Measurements from ENCODE around the gene ZNF697.

ZNF697 gene

DNA sequence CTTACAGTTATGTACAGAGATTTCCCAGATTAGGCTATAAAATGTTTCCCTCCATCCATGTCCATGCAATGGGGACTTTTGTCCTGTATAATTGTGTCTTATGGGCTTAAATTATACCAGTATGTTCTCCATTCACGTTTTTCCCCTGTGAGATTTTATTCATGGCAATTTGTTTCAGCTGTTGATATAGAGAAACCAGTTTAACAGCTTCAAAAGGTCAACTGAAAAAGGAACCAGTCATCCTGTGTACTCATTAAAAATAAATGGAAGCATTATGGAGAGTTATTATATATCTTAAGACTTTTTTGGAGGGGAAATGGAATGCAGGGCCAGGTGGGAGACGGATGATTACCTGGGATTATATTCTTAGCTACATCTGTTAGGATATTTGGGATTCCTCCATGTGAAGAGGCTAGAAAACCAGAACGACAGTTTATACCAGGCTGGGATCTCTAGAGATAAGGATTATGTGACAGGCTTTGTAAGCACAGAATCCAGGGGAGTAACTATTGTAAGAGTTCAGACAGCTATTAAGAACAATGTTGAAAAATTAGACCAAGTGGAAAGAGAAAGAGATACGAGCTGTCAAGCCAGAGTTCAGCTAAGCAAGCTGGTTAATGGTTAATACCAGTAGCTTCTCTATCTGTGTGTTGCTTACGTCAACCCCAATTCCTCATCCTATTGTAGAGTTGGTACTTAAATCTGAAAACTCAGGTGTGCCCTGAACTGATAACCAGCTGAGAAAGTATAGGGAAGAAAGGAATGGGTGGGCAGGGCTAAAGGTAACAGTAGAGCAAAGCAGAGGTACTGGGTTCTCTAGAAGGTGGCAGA, 12.4 kb upstream of the ZNF697 start:
- DNase-seq = no peak

DNA sequence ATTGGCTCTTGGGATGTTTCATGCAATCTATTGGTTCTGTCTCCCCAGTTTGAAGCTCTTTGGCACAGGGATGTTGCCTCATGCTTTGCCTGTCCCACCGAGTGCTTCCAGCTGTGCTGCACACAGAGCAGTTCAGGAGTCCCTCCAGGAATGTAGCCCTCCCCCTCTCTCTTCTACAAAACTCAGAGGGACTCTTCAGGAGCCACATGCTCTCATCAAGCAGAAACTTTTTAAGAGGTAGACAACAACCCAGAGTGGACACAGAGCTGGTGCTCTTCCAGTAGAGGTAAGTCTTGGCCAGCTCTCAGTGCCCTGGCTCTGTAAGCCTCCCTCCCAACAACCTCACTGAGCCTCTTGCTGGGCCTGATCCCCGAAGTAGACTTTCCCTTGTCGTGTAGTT, 11.6 kb upstream of the ZNF697 start:
- DNase-seq = no peak

DNA sequence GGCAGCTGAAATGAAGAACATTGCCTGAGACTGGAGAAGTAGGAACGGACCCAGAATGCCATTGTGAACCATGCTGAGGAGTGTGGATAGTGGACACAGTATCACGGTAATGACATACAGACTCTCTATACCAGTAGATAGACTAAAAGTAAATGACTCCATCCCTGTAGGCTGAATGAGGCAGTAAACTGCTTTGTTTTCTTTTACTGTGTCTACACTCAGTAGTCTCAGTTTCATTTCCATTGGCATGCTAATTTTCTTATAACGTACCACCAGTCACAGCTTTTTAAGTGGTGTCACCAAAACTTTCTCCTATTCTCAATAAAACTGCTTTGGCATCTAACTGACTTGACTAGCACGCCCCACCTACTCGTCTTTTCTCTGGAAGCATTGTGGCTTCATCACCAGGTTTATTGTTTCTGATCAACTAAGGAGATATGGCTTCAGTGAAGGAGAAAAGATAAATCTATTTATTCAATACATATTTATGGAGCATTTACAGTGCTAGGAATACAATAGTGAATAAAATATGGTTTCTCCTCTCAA, 8.4 kb upstream of the ZNF697 start:
- no peak for DNase-seq

DNA sequence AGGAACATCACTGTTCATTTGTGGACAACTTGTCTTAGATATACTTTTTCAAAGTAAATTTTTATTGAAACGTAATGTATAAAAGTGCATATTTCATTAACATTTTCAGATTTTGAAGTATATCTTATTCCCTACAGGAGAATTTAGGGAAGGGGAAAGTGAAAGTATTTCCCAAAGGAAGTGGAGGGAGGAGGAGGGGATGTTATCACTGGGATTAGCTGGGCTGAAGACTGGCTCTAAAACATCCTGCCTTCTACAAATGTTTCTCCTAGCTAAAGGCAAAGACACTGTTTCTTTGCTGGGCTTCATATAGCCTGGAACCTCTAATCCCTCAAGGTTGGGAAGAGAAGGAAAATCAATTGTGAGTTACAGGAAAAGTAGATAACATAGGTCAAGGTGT, 7.1 kb upstream of the ZNF697 start:
- DNase-seq = no peak

DNA sequence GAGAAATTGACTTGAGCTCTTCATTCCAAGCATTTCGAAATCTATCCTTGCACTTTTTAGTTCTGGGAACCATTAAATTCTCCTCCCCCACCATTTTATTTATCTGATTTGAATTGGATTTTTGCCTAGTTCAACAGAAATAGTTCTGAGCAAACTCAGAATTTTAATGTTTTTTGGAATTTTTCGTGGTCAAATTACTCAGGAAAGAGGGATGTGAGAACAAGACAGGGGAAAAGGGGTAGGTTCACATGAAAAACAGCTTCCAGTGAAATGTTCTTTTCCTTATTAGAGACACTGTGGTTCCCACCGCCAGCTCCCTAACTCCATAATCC, 5.7 kb upstream of the ZNF697 start:
- no peak for DNase-seq

DNA sequence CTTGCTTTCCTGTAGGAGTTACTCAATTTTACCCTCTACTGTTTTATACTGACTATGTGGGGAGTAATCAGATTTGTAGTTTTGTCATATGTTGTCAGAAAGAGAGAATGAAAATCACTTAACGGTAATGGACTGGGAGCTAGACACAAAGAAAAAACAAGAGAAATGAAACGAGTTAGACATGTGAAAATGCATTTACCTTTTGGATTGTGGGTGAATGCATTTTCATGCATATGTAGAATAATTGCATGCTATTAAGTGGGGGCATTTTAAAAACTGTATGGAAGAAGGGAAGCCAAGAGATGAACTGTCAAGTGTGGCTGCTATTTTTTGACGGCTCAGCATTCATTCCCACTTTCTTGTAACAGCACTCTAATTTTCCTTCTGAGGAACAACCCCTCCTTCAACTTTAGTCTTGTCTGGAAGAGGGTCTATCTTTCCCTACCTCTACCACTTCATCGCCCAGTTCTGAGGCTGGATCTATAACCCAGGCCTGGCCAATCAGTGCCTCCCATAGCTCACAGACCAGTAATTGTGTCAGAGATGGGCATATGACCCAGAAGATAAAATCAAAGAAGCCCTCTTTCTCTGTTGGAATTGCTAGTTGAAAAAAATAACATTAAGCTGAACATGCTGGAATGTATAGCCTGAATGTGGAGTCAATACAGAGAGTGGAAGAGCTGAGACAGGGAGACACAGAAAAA, 5.2 kb upstream of the ZNF697 start:
- DNase-seq = no peak

DNA sequence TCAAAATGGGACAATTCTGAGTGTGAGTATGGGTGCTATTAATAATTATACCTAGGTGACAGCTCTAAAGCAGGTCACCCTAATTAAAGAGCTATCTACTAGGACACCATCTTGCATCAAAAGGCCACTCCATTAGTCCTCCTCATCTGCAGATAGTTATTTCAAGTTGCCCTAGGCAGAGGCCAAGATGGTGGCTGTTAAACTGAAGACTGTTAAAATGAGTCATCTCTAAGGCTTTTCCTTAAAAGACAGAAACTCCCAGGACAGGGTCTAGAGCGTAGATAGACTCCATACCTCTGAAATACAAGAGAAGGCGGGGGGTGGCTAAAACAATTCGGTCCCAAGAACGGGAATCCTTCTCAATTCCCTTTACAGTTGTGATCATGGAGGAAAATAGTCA, 4.5 kb upstream of the ZNF697 start:
- DNase-seq = no peak

DNA sequence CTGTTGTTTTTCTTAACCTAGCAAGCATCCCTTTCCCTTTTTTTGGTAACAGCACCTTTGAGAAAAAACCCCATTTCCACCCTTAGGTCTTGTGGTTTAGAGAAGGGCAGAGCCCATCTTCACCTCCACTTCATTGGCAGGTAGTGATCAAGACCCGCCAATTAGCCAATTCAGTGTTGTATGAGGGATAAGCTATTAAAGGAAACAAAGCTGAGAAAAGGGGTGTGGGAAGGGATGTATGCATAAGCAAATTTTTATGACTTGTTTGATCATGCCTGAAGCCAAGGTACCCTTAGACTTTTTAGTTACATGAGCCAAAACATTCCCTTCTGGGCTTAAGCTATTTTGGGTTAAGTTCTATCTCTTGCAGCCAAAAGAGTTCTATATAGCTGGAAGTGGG, 3.6 kb upstream of the ZNF697 start:
- no peak for DNase-seq

DNA sequence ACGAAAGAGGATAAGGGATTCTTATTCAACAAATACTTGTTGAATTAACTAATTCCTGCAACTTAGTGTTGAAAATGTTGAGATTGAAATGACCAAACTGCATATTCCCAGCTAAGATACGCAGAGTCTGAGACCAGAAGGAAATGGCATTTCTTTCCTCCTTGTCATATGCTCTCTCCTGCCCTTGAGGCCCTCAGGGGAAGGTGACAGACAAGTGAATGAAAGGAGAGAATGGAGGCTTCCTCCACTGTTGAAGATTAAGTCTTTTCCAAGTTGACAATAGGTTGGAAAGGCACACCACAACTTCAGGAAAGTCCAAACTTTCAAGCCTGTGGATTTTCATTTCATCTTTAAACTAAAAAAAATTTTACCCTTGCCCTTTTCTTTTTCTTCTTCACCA, 3.1 kb upstream of the ZNF697 start:
- no peak for DNase-seq

DNA sequence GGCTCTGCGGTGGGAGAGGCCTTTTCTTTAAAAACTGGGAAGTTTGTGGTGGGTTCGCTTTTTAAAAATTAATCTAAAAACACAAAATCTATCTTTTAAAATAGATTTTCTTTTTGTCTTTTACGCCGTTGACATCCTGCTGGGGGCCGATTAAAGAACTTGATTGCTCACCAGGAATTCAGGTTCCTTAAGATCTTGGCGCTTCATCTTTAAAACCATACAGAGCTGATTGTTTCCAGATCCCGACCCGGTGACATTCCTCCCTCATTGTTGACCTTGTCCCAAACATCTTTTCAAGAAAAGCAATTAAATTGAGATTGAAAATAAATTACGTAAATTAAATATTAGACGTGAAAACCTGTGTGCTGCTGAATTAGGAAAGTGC, 546 bp upstream of the ZNF697 start:
- DNase-seq = no peak

DNA sequence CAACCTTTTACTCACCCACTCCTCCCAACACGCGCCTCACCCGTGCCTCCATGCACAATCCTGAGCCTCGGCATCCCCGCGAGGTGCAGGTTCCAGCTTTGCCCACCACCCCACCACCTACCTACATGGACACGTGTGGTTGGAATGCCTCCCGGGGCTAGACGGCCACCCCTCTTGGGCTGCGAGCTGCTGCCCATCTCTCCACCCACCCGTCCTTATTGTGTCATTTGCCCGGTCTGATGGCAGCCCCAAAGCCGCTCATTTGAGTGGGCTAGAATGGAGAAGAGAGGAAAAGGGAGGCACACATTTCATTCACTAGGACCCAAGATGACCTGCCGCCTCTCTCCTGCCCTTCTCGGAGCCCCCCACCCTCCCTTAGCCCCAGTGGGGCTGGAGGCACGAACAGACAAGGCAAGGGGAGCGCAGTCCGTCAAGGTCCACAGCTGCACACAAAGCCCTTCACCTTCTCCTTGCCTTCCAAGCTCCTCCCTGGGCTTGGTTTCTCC, 785 bp downstream of the ZNF697 start:
- DNase-seq = no peak

DNA sequence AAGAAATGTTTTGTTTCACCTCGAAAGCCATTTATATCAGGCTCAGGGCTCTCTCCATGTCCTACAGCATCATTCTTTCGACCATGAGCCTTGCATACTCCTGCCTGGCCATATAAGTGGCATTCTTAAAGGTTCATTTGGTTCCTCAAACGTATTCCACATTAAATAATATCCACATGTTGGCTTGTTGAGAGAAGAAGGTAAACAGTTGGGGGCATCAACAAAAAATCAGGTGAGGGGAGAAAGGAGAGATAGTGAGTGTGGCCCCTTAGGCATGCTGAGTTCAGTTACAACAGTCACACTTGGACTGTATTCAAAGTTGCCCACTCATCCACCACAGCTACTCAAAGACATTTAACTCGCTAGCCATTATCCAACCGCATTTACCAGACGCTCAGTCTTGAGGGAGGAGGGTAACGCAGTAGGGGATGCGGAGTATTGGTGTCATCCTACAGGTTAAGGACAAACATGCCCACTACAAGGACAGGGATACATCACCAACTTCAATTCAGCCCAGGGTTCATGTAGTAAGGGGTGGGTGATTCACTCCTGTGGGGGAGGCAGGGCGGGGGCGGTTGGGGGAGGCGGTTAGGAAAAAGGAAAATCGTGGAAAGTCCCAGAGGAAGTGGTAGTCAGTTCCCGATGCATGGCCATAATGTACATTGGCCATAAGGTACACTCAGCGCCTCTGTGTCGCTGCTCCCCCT, 1.4 kb downstream of the ZNF697 start:
- no peak for DNase-seq

DNA sequence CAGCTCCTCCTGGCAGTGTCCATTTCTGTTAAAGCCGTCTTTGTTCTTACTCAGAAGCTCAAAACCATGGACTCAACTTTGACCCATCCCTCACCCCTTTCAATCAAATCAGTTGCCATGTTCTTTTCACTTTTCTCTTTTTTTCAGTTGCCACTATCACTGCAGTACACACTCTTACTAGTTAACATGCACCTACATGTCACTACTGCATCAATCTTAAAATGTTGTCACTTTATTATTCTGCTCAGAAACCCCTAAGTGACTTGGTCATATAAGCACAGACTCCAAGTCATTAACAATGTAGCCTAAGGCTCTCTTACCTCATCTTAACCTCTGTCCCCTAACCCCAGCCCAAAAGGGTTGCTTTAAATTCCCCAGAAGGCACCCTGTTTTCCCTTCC, 9.0 kb downstream of the ZNF697 start:
- DNase-seq = no peak

DNA sequence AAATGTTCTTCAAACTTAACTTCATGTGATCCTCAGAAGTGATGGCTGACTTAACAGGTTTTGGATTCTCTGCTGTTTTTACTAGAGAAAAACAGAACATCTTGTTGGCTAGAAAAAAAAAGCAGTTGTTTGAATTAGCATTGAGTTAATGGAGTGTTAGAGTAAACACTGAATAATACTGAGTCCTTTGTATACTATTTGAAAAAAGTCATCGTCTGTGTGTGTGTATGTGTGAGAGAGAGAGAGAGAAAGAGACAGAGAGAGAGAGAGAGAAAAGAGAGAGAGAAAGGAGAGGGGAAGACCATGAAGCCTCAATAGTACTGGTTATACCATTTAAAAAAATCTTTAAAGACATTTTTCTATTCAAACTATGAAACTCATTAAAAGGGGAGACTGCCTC, 10.4 kb downstream of the ZNF697 start:
- DNase-seq = no peak

DNA sequence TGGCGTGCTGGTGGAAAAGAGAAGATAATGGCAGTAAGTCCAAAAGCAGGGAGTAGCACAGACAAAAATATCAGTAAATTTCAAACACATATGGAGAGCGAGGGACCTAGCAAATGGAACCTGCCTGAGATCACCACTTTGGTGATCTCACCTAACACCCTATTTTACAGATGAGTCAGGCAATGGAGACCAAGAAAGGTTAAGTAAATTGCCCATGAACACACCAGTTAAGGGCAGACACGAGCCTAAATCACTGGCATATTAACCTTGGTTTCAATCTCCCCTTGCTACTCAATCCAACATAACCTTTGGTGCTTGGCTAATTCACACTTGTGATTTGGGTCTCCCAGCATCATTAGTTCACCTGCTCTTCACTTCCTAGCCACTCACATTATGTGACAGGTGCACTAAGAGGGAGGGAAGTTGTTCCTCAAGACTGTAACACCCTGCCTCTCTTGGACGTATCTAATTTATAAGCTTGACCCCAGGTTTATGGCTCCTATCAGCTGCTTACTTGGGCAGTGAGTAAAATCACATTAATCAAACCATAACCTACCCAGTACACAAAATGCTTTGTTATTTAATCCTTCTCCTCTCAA, 11.5 kb downstream of the ZNF697 start:
- no peak for DNase-seq

DNA sequence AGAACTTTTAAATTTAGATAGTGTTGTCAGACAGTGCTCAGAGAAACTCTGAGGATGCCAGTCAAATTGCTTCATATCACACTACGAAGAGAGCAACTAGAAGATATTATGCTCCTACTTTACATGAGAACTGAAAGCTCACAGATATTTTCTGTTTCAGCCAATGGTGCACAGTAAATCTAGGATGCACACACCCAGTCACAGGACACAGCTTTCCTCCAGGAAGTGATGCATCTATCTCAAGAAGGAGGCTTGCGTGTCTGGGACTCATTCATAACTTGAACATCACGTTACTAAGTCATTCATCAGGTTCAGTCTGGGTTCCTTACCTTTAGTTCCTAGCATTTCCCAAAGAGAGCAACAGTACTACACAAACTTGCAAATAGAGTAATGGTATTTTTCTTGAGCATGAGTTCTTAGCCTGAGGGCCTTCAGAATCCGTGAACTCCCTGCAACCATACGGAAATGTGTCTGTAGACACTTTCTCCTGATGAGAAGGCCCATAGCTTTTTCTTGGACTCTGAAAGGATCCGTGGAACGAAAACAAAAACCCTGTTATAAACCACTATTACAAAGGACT, 12.2 kb downstream of the ZNF697 start:
- no peak for DNase-seq

DNA sequence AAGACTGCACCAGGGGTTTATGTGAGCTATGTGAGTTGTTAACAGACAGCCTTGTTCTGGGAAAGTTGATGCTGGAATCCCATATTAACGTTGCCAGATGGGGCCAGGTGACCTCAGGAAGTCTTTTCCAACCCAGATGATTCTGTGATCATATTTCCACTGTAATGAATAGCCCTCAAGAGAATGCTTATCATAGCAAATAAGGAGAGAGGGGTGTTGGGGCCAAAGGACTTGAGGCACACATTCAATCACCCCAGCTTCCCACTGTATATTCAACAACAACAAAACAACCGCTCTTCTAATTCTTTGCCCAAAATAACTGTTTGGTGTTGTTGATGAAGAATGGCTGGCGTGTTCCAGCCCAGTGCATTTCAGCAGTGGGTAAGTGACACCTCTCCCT, 14.1 kb downstream of the ZNF697 start:
- no peak for DNase-seq

DNA sequence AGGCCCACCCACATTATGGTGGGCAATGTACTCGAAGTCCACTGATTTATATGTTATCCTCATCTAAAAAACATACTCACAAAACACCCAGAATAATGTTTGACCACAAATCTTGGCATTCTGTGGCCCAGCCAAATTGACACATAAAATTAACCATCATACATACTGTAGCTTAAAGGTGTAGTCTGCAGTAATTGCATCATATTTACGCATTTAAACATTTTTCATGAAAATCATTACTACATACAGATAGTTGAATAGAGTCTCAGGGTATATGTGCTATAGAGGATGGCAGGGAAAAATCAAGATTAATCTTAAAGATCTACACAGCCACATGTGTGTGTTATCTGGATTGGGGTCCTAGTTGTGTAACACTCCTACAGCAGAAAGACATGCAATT, 14.5 kb downstream of the ZNF697 start:
- no peak for DNase-seq

DNA sequence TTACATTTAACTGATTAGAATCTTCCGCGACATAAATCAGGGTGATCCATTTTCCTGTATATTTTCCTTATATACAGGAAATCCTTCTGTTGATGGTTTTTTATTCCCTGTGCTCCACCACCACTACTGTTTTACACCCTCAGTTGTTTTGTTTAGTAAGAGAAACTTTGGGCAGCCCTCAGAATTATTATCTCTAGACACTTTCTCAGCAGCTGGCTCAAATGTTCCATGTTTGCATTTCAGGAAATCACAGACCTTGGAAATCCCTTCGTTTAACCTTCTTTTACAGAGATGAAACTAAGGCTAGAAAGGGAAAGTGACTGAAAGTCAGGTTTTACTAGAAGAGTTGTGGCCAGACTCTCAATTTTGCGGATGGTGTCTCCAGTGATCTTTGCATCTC, 15.2 kb downstream of the ZNF697 start:
- no peak for DNase-seq

DNA sequence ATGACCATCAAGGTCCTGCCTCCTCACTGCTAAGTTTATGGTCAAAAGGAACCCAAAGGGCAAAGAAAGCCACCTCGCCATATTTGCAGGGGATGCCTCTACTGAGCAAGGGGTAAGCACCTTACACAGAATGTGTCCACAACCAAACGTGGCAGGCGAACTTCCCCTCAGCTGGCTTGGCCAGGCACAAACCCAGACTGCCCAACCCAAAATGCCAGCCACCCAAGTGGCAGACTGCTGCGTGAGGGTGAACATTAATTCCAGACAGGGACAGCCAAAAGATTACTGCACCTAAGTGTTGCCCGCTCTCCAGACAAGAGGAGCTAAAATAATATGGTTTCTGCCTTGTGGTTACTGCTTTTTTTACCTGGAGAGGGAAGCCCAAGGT, 16.0 kb downstream of the ZNF697 start:
- no peak for DNase-seq

DNA sequence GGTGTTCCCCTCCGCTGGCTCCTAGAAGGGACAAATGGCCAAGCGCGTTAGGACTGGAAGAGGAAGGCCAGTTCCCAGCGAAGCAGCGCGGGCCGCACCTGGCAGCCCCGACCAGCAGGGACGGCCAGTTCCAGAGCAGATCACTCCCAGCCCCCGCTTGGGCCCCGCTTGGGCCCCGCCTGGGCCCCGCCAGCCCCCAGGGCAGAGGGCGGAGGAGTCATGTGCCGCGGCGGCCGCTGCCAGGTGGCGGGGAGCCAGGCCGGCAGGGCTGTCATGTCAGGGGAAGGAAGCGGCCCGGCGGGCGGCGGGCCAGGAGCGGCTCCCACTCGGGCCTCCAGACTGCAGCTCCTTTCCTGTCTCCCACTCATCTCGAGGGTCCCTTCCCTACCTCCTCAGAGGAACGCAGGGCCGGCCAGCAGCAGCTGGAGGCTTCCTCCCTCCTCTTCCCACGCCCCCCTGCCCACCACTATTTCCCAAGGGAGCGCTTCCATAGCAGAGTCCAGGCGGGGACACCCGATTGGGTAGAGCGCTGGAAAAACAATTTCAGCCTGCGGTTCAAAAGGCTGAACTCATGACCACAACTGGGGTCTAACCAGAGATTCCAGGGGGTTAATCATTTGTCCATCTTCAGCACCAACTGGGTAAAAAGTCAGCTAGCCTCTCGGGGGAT, 16.5 kb downstream of the ZNF697 start:
- no peak for DNase-seq

DNA sequence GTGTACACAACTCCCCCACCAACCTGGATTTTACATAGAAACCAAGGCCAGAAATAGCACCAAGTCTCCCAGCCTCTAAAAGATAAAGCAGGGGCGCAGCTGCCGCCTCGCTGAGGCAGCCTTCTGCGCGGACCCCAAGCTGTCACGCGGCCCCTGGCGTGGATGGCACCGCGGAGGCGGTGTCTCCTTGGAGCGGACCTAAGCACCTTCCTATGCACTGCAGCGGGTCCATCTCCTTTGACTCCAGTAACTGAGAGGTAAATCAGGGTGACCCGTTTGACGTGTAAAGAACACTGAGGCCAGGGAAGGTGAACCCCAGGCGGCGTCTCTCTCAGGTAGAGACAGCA, 17.0 kb downstream of the ZNF697 start:
- DNase-seq = no peak

All from CD4-positive, alpha-beta T cell treated with Interleukin-6 for 4 hours (primary cell).